HL-60 (cell line): Measurements from ENCODE around the gene SNW1.

Source experiments
- DNase-seq, 2 experiments: peaks; one replicate each; pipeline ENCODE4 v3.0.0-alpha.2; 2010 to 2020; ENCODE audit warnings: low read depth in 1 of 2, low spot score in 1 of 2
- H3K27ac ChIP-seq: fragments of 250-450 bp; sonication (Bioruptor Pico); replicated peaks from 2 replicates; pipeline ENCODE4 v1.5.1; 2020; ENCODE audit warnings: mild to moderate bottlenecking, moderate library complexity
- H3K27me3 ChIP-seq: fragments of 250-450 bp; sonication (Bioruptor Pico); 2 replicates; pipeline ENCODE4 v1.5.1; 2021; ENCODE audit warnings: mild to moderate bottlenecking, moderate library complexity; ENCODE audit not compliant: insufficient read depth, poor library complexity, severe bottlenecking
- H3K4me3 ChIP-seq: replicated peaks from 2 replicates; pipeline ENCODE4 v1.5.1; 2011; ENCODE audit warnings: mild to moderate bottlenecking, control low read depth, low read length; ENCODE audit not compliant: insufficient read depth
- GABPA ChIP-seq: IDR thresholded peaks from 2 replicates; pipeline ENCODE4 v1.6.1; 2012; ENCODE audit warnings: low read depth
- POLR2AphosphoS5 ChIP-seq: IDR thresholded peaks from 2 replicates; pipeline ENCODE4 v1.6.1; 2012; ENCODE audit warnings: low read depth
- REST ChIP-seq: IDR thresholded peaks from 2 replicates; pipeline ENCODE4 v1.6.1; 2012; ENCODE audit warnings: low read depth; ENCODE audit not compliant: insufficient replicate concordance
- SPI1 ChIP-seq: IDR thresholded peaks from 2 replicates; pipeline ENCODE4 v1.6.1; 2012; ENCODE audit warnings: low read depth, mild to moderate bottlenecking, borderline replicate concordance
- TF ChIP-seq, protein P1 (sequence below): IDR thresholded peaks from one replicate; pipeline ENCODE4 v1.5.1; 2011; ENCODE audit warnings: low read length, control low read depth, inconsistent platforms; ENCODE audit not compliant: insufficient read depth

The SNW1 gene

DNA sequence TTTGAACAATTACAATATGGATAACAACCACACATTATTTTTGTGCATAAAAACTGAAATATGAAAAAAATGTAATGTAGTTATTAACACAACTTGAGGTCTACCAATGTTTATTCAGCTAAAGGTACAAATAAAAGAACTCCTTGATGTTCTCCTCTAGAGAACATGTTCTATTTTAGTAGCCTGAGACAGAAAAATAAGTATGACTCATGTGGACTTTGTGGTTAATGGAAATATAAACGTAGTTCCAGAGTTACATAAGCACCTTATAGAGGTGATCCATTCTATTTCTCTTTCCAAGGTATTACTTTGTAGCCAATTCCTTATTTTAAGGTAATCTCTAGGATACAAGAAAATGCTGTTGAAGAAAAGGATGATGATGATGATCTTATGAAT lies 78.8 kb downstream of the SNW1 start:
- TF ChIP-seq GABPA (no peak), POLR2AphosphoS5 (no peak), REST (no peak), SPI1 (no peak)
- TF ChIP-seq, protein P1, sequence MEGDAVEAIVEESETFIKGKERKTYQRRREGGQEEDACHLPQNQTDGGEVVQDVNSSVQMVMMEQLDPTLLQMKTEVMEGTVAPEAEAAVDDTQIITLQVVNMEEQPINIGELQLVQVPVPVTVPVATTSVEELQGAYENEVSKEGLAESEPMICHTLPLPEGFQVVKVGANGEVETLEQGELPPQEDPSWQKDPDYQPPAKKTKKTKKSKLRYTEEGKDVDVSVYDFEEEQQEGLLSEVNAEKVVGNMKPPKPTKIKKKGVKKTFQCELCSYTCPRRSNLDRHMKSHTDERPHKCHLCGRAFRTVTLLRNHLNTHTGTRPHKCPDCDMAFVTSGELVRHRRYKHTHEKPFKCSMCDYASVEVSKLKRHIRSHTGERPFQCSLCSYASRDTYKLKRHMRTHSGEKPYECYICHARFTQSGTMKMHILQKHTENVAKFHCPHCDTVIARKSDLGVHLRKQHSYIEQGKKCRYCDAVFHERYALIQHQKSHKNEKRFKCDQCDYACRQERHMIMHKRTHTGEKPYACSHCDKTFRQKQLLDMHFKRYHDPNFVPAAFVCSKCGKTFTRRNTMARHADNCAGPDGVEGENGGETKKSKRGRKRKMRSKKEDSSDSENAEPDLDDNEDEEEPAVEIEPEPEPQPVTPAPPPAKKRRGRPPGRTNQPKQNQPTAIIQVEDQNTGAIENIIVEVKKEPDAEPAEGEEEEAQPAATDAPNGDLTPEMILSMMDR: no peak
- no peak for DNase-seq
- Histone ChIP-seq H3K27me3 (no peaks in the 10 kb centered on the region), H3K4me3 (no peak overlapping the region), H3K27ac (no peak overlapping the region)

DNA sequence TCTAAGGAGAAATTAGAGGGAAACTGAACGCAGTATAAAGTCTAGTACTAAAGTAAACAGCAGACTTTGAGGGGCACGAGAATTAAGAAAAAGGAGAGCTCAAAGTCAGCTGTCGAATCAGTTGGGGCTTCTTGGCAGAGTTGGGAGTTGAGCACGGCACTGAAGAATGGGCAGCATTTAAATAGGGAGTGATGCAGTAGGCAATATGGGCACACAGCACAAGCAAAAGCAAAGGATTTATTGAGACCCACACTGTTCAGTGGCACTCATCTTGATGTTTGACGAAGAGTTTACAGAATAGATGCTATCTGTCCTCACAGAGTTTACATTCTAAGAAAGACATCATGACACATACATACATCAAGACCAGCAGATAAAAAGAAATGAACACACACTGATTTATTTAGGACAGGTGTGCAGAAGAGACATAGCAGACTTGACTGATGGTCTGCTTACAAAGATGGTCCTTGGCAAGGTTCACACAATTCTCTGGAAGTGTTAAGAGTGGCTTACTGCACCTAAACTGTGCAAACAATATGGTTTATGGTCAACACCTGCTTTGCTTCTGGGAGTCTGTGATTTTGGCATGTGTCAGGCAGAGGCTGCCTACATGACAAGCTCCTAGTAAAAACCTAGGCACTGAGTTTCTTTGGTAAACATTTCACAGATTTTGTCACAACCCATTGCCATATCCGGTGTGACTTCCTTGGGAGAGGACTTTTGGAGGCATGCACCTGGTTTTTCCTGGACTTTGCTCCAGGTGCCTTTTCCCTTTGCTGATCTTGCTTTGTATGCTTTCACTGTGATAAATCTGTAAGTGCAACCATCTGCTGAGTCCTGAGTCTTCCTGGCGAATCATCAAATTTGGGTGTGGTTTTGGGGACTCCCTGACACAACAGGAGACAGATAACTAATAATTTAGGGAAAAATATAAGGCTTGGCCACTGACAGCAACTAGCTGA lies 79.5 kb downstream of the SNW1 start:
- TF ChIP-seq, protein P1: no peak
- no peak for TF ChIP-seq GABPA
- no peak for TF ChIP-seq POLR2AphosphoS5
- no peak for TF ChIP-seq REST
- TF ChIP-seq SPI1: no peak
- H3K27ac ChIP-seq: no peak overlapping the region
- no peaks in the 10 kb centered on the region for H3K27me3 ChIP-seq
- no peak overlapping the region for H3K4me3 ChIP-seq
- no peak for DNase-seq

- Histone ChIP-seq H3K27ac (no peak overlapping the region), H3K4me3 (no peak overlapping the region), H3K27me3 (no peaks in the 10 kb centered on the region)
- DNase-seq: no peak
- no peak for TF ChIP-seq REST
- no peak for TF ChIP-seq SPI1
- TF ChIP-seq, protein P1: no peak
- no peak for TF ChIP-seq GABPA
- no peak for TF ChIP-seq POLR2AphosphoS5
Observed at GRCh38 chr14:77674931-77675330, 86.0 kb downstream of the SNW1 start.
